AG04450 (cell line): Measurements from ENCODE around the gene PLXNA2. TPM values are rescaled to one million over a fixed set of nuclear protein-coding genes. Genes with fewer than 3 reads are reported as not detected.

Source experiments
- CTCF ChIA-PET: fragments of 300-600, 350-600 bp; formaldehyde crosslinking; extraction: SDS; loops from one replicate; lab custom pipeline; 2022; ENCODE audit warnings: antibody characterized with exemption, inconsistent platforms; lab: Charles Lee
- POLR2A ChIA-PET: fragments of 350-600 bp; formaldehyde crosslinking; extraction: SDS; loops from one replicate; lab custom pipeline; 2021; ENCODE audit warnings: antibody characterized with exemption, inconsistent platforms; lab: Yijun Ruan, JAX
- DNase-seq: peaks from one replicate; pipeline ENCODE4 v3.0.0-alpha.2; 2011; ENCODE audit warnings: low read depth, low spot score
- H3K27ac ChIP-seq: one replicate; pipeline ENCODE4 v1.5.1; 2012; ENCODE audit warnings: low read depth, low read length, control low read depth
- H3K27me3 ChIP-seq: one replicate; pipeline ENCODE4 v1.6.0; 2012; ENCODE audit warnings: low read length; ENCODE audit not compliant: control insufficient read depth, insufficient read depth
- H3K4me3 ChIP-seq: 2 replicates; pipeline ENCODE4 v1.5.1; 2011; ENCODE audit warnings: mild to moderate bottlenecking, low read depth, low read length, control low read depth
- H3K9me3 ChIP-seq: 2 replicates; pipeline ENCODE4 v1.5.1; 2012; ENCODE audit warnings: low read length; ENCODE audit not compliant: control insufficient read depth, insufficient read depth
- polyA plus RNA-seq: library from polyadenylated mRNA; depleted of rRNA; stranded (reverse); fragments of >200 nt; gene quantifications from 2 replicates; pipeline ENCODE4 v1.2.3, GENCODE V29; 2011
- TF ChIP-seq, protein P1 (sequence below): IDR thresholded peaks from 2 replicates; pipeline ENCODE4 v1.5.1; 2011; ENCODE audit warnings: low read depth, low read length, control low read depth, inconsistent platforms

The PLXNA2 gene
- polyA plus RNA-seq, 1 experiment: 0.10 TPM

GRCh38 chr1:207988326-207989165 is 255.6 kb downstream of the PLXNA2 start:
- no peaks in the 10 kb centered on the region for H3K9me3 ChIP-seq

GRCh38 chr1:207987164-207987563 is 257.0 kb downstream of the PLXNA2 start:
- Histone ChIP-seq H3K9me3 (no peaks in the 10 kb centered on the region), H3K4me3 (no peak overlapping the region), H3K27ac (no peak overlapping the region), H3K27me3 (peaks cover 6% of the 10 kb centered on the region)
- CTCF ChIA-PET: no interaction called here
- POLR2A ChIA-PET: no interaction called here
- no peak for DNase-seq
- TF ChIP-seq, protein P1, sequence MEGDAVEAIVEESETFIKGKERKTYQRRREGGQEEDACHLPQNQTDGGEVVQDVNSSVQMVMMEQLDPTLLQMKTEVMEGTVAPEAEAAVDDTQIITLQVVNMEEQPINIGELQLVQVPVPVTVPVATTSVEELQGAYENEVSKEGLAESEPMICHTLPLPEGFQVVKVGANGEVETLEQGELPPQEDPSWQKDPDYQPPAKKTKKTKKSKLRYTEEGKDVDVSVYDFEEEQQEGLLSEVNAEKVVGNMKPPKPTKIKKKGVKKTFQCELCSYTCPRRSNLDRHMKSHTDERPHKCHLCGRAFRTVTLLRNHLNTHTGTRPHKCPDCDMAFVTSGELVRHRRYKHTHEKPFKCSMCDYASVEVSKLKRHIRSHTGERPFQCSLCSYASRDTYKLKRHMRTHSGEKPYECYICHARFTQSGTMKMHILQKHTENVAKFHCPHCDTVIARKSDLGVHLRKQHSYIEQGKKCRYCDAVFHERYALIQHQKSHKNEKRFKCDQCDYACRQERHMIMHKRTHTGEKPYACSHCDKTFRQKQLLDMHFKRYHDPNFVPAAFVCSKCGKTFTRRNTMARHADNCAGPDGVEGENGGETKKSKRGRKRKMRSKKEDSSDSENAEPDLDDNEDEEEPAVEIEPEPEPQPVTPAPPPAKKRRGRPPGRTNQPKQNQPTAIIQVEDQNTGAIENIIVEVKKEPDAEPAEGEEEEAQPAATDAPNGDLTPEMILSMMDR: no peak

More at GRCh38 chr1:207988326-207989165, 255.6 kb downstream of the PLXNA2 start:
- Histone ChIP-seq H3K4me3 (no peak overlapping the region), H3K27ac (no peak overlapping the region), H3K27me3 (peaks cover 7% of the 10 kb centered on the region)
- no peak for DNase-seq
- CTCF ChIA-PET: interaction anchor here (1.3 kb wide), 1 partner anchor 9 kb away, joined by 5 read pairs; no protein-coding TSS in a partner anchor
- POLR2A ChIA-PET: no interaction called here
- TF ChIP-seq, protein P1: no peak

DNA sequence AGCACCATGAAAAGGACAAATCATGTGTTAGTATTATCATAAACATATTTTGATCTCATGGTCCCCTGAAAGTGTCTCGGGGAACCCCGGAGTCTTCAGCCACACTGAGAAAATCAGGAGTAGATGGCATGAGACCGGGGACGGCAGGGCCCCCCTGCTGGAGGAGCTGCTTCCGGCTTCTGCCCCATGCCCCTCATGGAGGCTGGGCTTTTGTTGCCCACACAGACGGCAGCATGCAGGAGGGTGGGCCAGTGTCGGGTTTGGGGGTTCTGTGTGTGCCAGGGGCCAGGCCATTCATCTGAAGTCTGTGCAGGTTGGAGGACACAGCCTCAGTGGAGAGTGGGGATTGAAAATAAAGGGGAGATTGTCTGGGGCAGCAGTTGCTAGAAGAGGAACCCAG is 258.2 kb downstream of the PLXNA2 start:
- no peak for DNase-seq
- ChIA-PET POLR2A (no interaction called here), CTCF (interaction anchor here (0.5 to 1.2 kb wide), 3 partner anchors 12 to 117 kb away, joined by 3 to 5 read pairs (median 3); no protein-coding TSS in a partner anchor)
- Histone ChIP-seq H3K9me3 (no peaks in the 10 kb centered on the region), H3K4me3 (no peak overlapping the region), H3K27me3 (peaks cover 9% of the 10 kb centered on the region), H3K27ac (no peak overlapping the region)
- TF ChIP-seq, protein P1: no peak

- Histone ChIP-seq H3K27ac (no peak overlapping the region), H3K4me3 (no peak overlapping the region), H3K27me3 (peaks cover 9% of the 10 kb centered on the region), H3K9me3 (no peaks in the 10 kb centered on the region)
- POLR2A ChIA-PET: no interaction called here
- CTCF ChIA-PET: interaction anchor here (0.8 to 1.9 kb wide), 5 partner anchors 10 to 116 kb away, joined by 3 to 5 read pairs (median 4); no protein-coding TSS in a partner anchor
- TF ChIP-seq, protein P1: no peak
- DNase-seq: no peak
Observed at GRCh38 chr1:207984831-207985572, 259.2 kb downstream of the PLXNA2 start.
